ENCODE results near the gene PPARA.
"Not testable (repeated sequence)": the region's sequence is repeated elsewhere in the genome, so short reads cannot be mapped to it uniquely, and the experiment has no call there.

- TF ChIP-seq, protein P1, sequence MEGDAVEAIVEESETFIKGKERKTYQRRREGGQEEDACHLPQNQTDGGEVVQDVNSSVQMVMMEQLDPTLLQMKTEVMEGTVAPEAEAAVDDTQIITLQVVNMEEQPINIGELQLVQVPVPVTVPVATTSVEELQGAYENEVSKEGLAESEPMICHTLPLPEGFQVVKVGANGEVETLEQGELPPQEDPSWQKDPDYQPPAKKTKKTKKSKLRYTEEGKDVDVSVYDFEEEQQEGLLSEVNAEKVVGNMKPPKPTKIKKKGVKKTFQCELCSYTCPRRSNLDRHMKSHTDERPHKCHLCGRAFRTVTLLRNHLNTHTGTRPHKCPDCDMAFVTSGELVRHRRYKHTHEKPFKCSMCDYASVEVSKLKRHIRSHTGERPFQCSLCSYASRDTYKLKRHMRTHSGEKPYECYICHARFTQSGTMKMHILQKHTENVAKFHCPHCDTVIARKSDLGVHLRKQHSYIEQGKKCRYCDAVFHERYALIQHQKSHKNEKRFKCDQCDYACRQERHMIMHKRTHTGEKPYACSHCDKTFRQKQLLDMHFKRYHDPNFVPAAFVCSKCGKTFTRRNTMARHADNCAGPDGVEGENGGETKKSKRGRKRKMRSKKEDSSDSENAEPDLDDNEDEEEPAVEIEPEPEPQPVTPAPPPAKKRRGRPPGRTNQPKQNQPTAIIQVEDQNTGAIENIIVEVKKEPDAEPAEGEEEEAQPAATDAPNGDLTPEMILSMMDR (conservative IDR thresholded peaks at IDR 0.05; ENCODE audit: low read depth, low read length): not testable (repeated sequence)
- not testable (repeated sequence) for TF ChIP-seq POLR2A (IDR thresholded peaks at IDR 0.05; ENCODE audit: low read depth, low read length); MAFK (IDR thresholded peaks at IDR 0.05; ENCODE audit: low read depth, low read length); CEBPB (IDR thresholded peaks at IDR 0.05; ENCODE audit: low read depth, low read length); SMC3 (IDR thresholded peaks at IDR 0.05; ENCODE audit: low read depth, low read length); MXI1 (IDR thresholded peaks at IDR 0.05; ENCODE audit: borderline replicate concordance, low read depth, low read length); FOS (IDR thresholded peaks at IDR 0.05; ENCODE audit: low read depth, low read length); ELK1 (IDR thresholded peaks at IDR 0.05; ENCODE audit: borderline replicate concordance, low read depth, low read length); RCOR1 (IDR thresholded peaks at IDR 0.05; ENCODE audit: insufficient replicate concordance, low read length); MAZ (IDR thresholded peaks at IDR 0.05; ENCODE audit: borderline replicate concordance, low read depth, low read length); CHD1 (IDR thresholded peaks at IDR 0.05; ENCODE audit: low read depth, low read length); RAD21 (IDR thresholded peaks at IDR 0.05; ENCODE audit: low read length)
- TF ChIP-seq, protein P2, sequence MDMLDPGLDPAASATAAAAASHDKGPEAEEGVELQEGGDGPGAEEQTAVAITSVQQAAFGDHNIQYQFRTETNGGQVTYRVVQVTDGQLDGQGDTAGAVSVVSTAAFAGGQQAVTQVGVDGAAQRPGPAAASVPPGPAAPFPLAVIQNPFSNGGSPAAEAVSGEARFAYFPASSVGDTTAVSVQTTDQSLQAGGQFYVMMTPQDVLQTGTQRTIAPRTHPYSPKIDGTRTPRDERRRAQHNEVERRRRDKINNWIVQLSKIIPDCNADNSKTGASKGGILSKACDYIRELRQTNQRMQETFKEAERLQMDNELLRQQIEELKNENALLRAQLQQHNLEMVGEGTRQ (IDR thresholded peaks at IDR 0.05; ENCODE audit: low read depth, low read length): not testable (repeated sequence)
These were observed 10.9 kb upstream of the PPARA start for GRCh38 chr22:46139417-46139816.

Measured in IMR-90 (cell line).